K562 (cell line): ENCODE measurements around the gene CAMK2B. TPM values are rescaled to one million over a fixed set of nuclear protein-coding genes. Genes with fewer than 3 reads are reported as not detected.

Source experiments
- ATAC-seq: fragments of 200-7000 bp; cut with Tn5 transposase; 3 replicates; pipeline ENCODE4 v1.9.1; 2020; ENCODE audit warnings: moderate library complexity
- BruUV-seq: library from RNA; stranded (reverse); fragments of 400-500 nt; replicated peaks from 2 replicates; lab custom pipeline; 2021; lab: Mats Ljungman, UMichigan
- CTCF ChIA-PET: fragments of 300-600 bp; formaldehyde crosslinking; extraction: SDS; loops from one replicate; lab custom pipeline; 2021; ENCODE audit warnings: low intra/inter-chr PET ratio; lab: Yijun Ruan, JAX
- POLR2A ChIA-PET: fragments of 300-600, 350-650 bp; sonication (Branson Sonifier 250); formaldehyde crosslinking; extraction: SDS; loops from one replicate; lab custom pipeline; 2021; ENCODE audit warnings: antibody characterized with exemption, inconsistent platforms; lab: Yijun Ruan, JAX
- DNase-seq, 4 experiments: peaks; one replicate each; pipeline versions ENCODE4 v3.0.0 to v3.0.0-alpha.2; 2011 to 2018; ENCODE audit warnings: low spot score in 3 of 4, mixed read lengths in 3 of 4; ENCODE audit errors: extremely low read depth in 1 of 4
- FAIRE-seq: peaks from 2 replicates; lab custom pipeline; 2011; peaks lifted over from hg19 to GRCh38; lab: Jason Lieb, UNC
- H2AFZ ChIP-seq: 2 replicates; pipeline ENCODE4 v1.6.0; 2011; ENCODE audit warnings: low read depth, low read length, control low read depth, inconsistent platforms
- H3K27ac ChIP-seq: fragments of 200-600 bp; 3 replicates; pipeline ENCODE4 v1.8.0; 2011; ENCODE audit warnings: low read depth, mild to moderate bottlenecking, control low read depth, inconsistent platforms, low read length, moderate library complexity, mixed read lengths; ENCODE audit errors: extremely low read depth
- H3K27me3 ChIP-seq, 2 experiments: fragments of 300-600 bp in 1 of 2; 2 replicates in 1 of 2; 3 replicates in 1 of 2; pipeline versions ENCODE4 v1.6.0 to v1.8.0; 2011; ENCODE audit warnings: inconsistent platforms in 2 of 2, low read length in 2 of 2, mild to moderate bottlenecking in 1 of 2, mixed read lengths in 1 of 2, moderate library complexity in 1 of 2; ENCODE audit not compliant: control insufficient read depth in 2 of 2, insufficient read depth in 2 of 2
- H3K36me3 ChIP-seq: fragments of 300-600 bp; 3 replicates; pipeline ENCODE4 v1.8.0; 2011; ENCODE audit warnings: mild to moderate bottlenecking, low read length, inconsistent platforms; ENCODE audit not compliant: control insufficient read depth, insufficient read depth
- H3K4me1 ChIP-seq, 2 experiments: fragments of 200-600 bp in 1 of 2; replicated peaks in 1 of 2; 2 replicates in 1 of 2; 3 replicates in 1 of 2; pipeline versions ENCODE4 v1.5.1 to v1.8.0; 2011; ENCODE audit warnings: inconsistent platforms in 2 of 2, low read length in 2 of 2, mild to moderate bottlenecking in 1 of 2, mixed read lengths in 1 of 2, moderate library complexity in 1 of 2; ENCODE audit not compliant: control insufficient read depth in 2 of 2, insufficient read depth in 2 of 2
- H3K4me2 ChIP-seq: 2 replicates; pipeline ENCODE4 v1.6.1; 2011; ENCODE audit warnings: low read length, control low read depth, inconsistent platforms, mixed read lengths; ENCODE audit not compliant: insufficient read depth
- H3K4me3 ChIP-seq: fragments of 200-600 bp; sonication (generic), shearing (Covaris generic); 2 replicates; pipeline ENCODE4 v1.5.1; 2016; ENCODE audit warnings: control low read depth, inconsistent platforms
- H3K79me2 ChIP-seq: fragments of 200-600 bp; 3 replicates; pipeline ENCODE4 v1.8.0; 2011; ENCODE audit warnings: low read length, inconsistent platforms; ENCODE audit not compliant: control insufficient read depth, insufficient read depth
- H3K9ac ChIP-seq, 2 experiments: 2 replicates each; pipeline versions ENCODE4 v1.6.0 to v1.6.1; 2011; ENCODE audit warnings: low read depth in 2 of 2, low read length in 2 of 2, control low read depth in 1 of 2, inconsistent platforms in 1 of 2, mild to moderate bottlenecking in 1 of 2, mixed read lengths in 1 of 2; ENCODE audit not compliant: insufficient read depth in 1 of 2
- H3K9me1 ChIP-seq: one replicate; pipeline ENCODE4 v1.6.0; 2011; ENCODE audit warnings: inconsistent platforms, mild to moderate bottlenecking, low read length, moderate library complexity; ENCODE audit not compliant: control insufficient read depth, insufficient read depth
- H3K9me3 ChIP-seq: replicated peaks from 2 replicates; pipeline ENCODE4 v1.5.1; 2011; ENCODE audit warnings: low read depth, low read length, inconsistent platforms; ENCODE audit not compliant: control insufficient read depth, insufficient read depth
- H4K20me1 ChIP-seq: replicated peaks from 2 replicates; pipeline ENCODE4 v1.6.1; 2011; ENCODE audit warnings: low read length, inconsistent platforms, mixed read lengths; ENCODE audit not compliant: control insufficient read depth, insufficient read depth
- BDP1 ChIP-seq: IDR thresholded peaks from 3 replicates; pipeline ENCODE4 v1.6.1; 2011; ENCODE audit not compliant: insufficient read length, insufficient read depth
- CUX1 ChIP-seq: fragments of 200-800 bp; sonication (Bioruptor generic); IDR thresholded peaks from 2 replicates; pipeline ENCODE4 v1.6.1; 2016; ENCODE audit warnings: missing genetic modification characterization, missing compliant biosample characterization
- MEIS2 ChIP-seq: fragments of 450-650 bp; IDR thresholded peaks from 2 replicates; pipeline ENCODE4 v1.6.1; 2014; ENCODE audit warnings: mild to moderate bottlenecking; ENCODE audit not compliant: partially characterized antibody
- ZBTB33 ChIP-seq: sonication (generic); formaldehyde crosslinking; IDR thresholded peaks from 2 replicates; pipeline ENCODE4 v1.8.1; 2023; ENCODE audit warnings: mild to moderate bottlenecking, missing genetic modification reagents
- WGBS: fragments of 100-300 bp; shearing (Covaris generic); methylation state at CpG from one replicate; pipeline ENCODE4 v1.1.6; 2016; ENCODE audit warnings: low coverage, mixed read lengths; ENCODE audit not compliant: insufficient coverage; ENCODE audit errors: missing lambda C conversion rate; 5-methylcytosine and 5-hydroxymethylcytosine counted together
- in situ Hi-C: fragments of 300-500 bp; cut with MboI; formaldehyde crosslinking; loops from 4 replicates; pipeline ENCODE4 v1.15.0; 2018; ENCODE audit warnings: inconsistent platforms, mixed read lengths
- intact Hi-C: fragments of 100-400 bp; cut with micrococcal nuclease; formaldehyde crosslinking; loops from 2 replicates; pipeline ENCODE4 v1.14.2; 2022
- polyA plus RNA-seq, 8 experiments: library from polyadenylated mRNA; depleted of rRNA in 4 of 8; stranded (reverse) in 5 of 8; unstranded in 3 of 8; fragments of >200 nt; fragmentation: Nextera tagmentation in 2 of 8; fragmentation: Illumina TruSeq in 1 of 8; extraction: Ambion mirVana in 2 of 8; extraction: Trizol in 1 of 8; gene quantifications; 2 replicates each; pipeline versions ENCODE4 v1.2.1 to v1.2.3, GENCODE V29; 2011 to 2014; ENCODE audit warnings: inconsistent platforms in 1 of 8, missing spikeins in 1 of 8
- total RNA-seq, 7 experiments: library from RNA; depleted of rRNA in 6 of 7; stranded (reverse); fragments of >200 nt in 6 of 7; fragmentation: Illumina TruSeq in 2 of 7; extraction: Trizol in 2 of 7; gene quantifications; 2 replicates each; pipeline versions ENCODE4 v1.2.1 to v1.2.3, GENCODE V29; 2011 to 2021; ENCODE audit warnings: low replicate concordance in 1 of 7

The CAMK2B gene
- total and polyA plus RNA-seq, 9 of the 15 experiments (the other 6 are each of a cell fraction or from before 2014, with no cell fraction given), result 0.04 to 0.09 (median 0.05) TPM; not detected in 4

- WGBS, result 56% methylated on average over 12 of the region's 19 CpGs
- no peak for ATAC-seq
- Histone ChIP-seq H3K9me3 (no peaks in the 10 kb centered on the region), H3K4me2 (no peak overlapping the region), H3K36me3 (peaks cover 11% of the 10 kb centered on the region; the same call in 2 of the 3 replicates), H3K4me1 (peaks cover 13 to 68% of the 10 kb centered on the region in 2 experiments; a peak in 4 of 5 replicates), H3K27me3 (no peaks in the 10 kb centered on the region), H3K9me1 (peaks cover 9% of the 10 kb centered on the region), H3K9ac (peak overlapping the region in 1 of 2 experiments; percentile 29; a peak in 1 of 4 replicates), H4K20me1 (peaks cover 15% of the 10 kb centered on the region), H2AFZ (no peak overlapping the region), H3K79me2 (no peaks in the 10 kb centered on the region), H3K4me3 (no peak overlapping the region), H3K27ac (no peak overlapping the region)
- DNase-seq, result no peak
- in situ Hi-C loops, result no loop called here
- TF ChIP-seq CUX1 (CRISPR knock-in tag) (no peak), ZBTB33 (0 out of 2 replicates have a peak, but pooled peaks have one; percentile 50), MEIS2 (no peak), BDP1 (no peak)
- intact Hi-C loops, result no loop called here
- ChIA-PET POLR2A (interaction anchor here (2.2 kb wide), 1 partner anchor 13 kb away, joined by 9 read pairs; no protein-coding TSS in a partner anchor), CTCF (no interaction called here)
- no peak for FAIRE-seq
- BruUV-seq, result no TSS peak
These were observed 108.1 kb downstream of the CAMK2B start for GRCh38 chr7:44217223-44217714.
